GM19452 (cell line): ENCODE measurements around the gene NFIA.
"Not testable (repeated sequence)": the region's sequence is repeated elsewhere in the genome, so short reads cannot be mapped to it uniquely, and the experiment has no call there.

Experiments used
- ATAC-seq: cut with Tn5 transposase; IDR thresholded peaks from one replicate; pipeline ENCODE4 v1.9.1; 2021; ENCODE audit not compliant: unreplicated experiment

The NFIA gene

GRCh38 chr1:61125895-61126294 lies 43.5 kb downstream of the NFIA start:
- no peak for ATAC-seq

- not testable (repeated sequence) for ATAC-seq
Observed at GRCh38 chr1:61126843-61127242, 44.5 kb downstream of the NFIA start.

- no peak for ATAC-seq
Observed at GRCh38 chr1:61130338-61131000, 48.1 kb downstream of the NFIA start.

- ATAC-seq, result no peak
Observed at GRCh38 chr1:61131248-61131647, 48.9 kb downstream of the NFIA start.

GRCh38 chr1:61131716-61132115 lies 49.4 kb downstream of the NFIA start:
- no peak for ATAC-seq

- ATAC-seq, result no peak
Observed at GRCh38 chr1:61132176-61132638, 49.8 kb downstream of the NFIA start.

- ATAC-seq, result no peak
Observed at GRCh38 chr1:61132645-61133334, 50.4 kb downstream of the NFIA start.

GRCh38 chr1:61133335-61134019 lies 51.1 kb downstream of the NFIA start:
- no peak for ATAC-seq

- no peak for ATAC-seq
Observed at GRCh38 chr1:61135291-61135690, 52.9 kb downstream of the NFIA start.

GRCh38 chr1:61138305-61138704 lies 55.9 kb downstream of the NFIA start:
- ATAC-seq, result no peak

- ATAC-seq, result no peak
Observed at GRCh38 chr1:61138921-61139774, 56.8 kb downstream of the NFIA start.

- no peak for ATAC-seq
Observed at GRCh38 chr1:61139775-61140549, 57.6 kb downstream of the NFIA start.

- ATAC-seq, result no peak
Observed at GRCh38 chr1:61140778-61141177, 58.4 kb downstream of the NFIA start.

GRCh38 chr1:61141288-61142042 lies 59.1 kb downstream of the NFIA start:
- no peak for ATAC-seq

GRCh38 chr1:61142043-61142440 lies 59.7 kb downstream of the NFIA start:
- no peak for ATAC-seq

- ATAC-seq, result no peak
Observed at GRCh38 chr1:61142726-61143500, 60.6 kb downstream of the NFIA start.

- ATAC-seq, result no peak
Observed at GRCh38 chr1:61143821-61144424, 61.6 kb downstream of the NFIA start.
